ENCODE data around the gene AKNAD1.
"Not testable (repeated sequence)": the region's sequence is repeated elsewhere in the genome, so short reads cannot be mapped to it uniquely, and the experiment has no call there.

The AKNAD1 gene

GRCh38 chr1:108856994-108857393, at the start of gene AKNAD1:
AKNAD1 (minus strand) TSS chr1:108857094; CDS start chr1:108852664, 4,430 bp downstream.
- DNase-seq = no peak

- DNase-seq = no peak
Measured at GRCh38 chr1:108901106-108901505, 44.2 kb upstream of the AKNAD1 start.

- DNase-seq = peak; percentile 49 to 74
Measured at GRCh38 chr1:108897865-108898720, 41.2 kb upstream of the AKNAD1 start.

DNA sequence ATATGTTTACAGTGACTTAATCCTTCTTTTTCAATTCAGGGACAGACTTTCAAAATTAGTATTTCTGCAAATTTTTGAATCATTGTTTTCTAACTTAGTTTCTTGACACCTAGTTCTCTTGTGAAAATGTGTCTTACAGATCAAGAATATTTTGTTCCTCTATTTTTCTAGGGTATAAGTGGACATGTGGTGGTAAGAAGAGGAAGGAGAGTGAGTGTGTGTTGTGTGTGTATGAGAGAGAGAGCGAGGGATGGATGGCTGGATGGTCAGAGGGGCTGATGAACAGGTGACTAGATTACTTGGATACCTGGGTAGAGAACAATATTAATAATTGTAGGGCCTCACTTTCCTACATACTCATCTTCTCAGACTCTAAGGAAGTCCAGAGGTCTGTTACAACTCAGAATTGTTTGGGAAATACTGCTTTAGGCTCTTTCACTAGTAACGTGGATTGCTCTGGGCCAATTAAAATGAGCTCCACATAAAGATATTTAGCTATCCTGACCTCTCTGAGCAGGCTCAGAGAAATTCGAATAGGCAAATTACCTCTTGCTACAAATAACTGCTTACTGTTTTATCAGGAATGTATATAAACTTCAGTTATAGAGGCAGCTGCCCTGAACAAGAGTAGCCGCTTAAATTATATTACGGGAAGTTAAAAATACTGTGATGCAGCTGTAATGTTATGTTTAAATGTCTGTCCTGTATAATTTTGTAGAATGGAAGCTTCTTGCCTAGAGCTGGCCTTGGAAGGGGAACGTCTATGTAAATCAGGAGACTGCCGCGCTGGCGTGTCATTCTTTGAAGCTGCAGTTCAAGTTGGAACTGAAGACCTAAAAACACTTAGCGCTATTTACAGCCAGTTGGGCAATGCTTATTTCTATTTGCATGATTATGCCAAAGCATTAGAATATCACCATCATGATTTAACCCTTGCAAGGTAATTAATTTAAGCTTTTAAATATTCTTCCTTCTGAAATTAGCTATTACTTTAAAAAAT, 39.6 kb upstream of the AKNAD1 start:
- DNase-seq = peak; percentile 19 to 24

GRCh38 chr1:108893141-108893530, 36.2 kb upstream of the AKNAD1 start:
- peak; percentile 19 to 31 for DNase-seq

DNA sequence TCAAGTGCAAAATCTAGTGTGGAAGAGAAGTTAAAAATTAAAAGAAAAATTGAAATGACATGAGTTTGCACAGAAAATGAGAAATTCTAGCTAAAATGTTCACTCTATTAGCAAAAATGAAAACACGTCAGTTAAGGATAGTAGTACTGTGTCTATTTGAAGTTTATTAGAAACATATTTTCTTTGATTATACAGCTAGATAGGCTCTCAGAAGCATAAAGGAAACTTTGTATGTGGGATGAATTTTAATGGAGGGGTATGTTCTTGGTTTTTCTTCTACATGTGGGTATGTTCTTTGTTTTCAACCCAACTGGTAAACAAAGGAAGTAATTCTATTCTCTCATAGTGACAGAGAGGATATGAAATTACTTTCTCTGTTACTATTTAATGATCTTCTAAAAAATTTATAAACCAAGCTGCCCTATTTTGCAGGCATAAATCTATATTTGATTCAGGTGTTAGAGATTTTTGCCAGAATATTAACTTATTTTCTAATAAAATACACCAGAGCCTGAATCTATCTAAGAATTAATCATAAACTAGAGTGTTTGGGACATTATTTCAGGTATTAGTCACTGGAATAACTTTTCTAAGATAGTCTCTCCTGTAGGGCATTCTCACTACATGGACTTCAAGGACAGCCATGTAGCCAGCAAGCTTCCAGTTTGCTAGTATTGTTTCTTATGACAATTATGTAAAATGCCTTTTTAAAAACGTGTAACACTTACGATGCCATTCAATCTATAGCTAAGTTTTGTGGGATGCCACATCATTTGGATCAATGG, 35.7 kb upstream of the AKNAD1 start:
- no peak for DNase-seq

GRCh38 chr1:108889706-108890384, 33.0 kb upstream of the AKNAD1 start:
- DNase-seq = no peak

DNA sequence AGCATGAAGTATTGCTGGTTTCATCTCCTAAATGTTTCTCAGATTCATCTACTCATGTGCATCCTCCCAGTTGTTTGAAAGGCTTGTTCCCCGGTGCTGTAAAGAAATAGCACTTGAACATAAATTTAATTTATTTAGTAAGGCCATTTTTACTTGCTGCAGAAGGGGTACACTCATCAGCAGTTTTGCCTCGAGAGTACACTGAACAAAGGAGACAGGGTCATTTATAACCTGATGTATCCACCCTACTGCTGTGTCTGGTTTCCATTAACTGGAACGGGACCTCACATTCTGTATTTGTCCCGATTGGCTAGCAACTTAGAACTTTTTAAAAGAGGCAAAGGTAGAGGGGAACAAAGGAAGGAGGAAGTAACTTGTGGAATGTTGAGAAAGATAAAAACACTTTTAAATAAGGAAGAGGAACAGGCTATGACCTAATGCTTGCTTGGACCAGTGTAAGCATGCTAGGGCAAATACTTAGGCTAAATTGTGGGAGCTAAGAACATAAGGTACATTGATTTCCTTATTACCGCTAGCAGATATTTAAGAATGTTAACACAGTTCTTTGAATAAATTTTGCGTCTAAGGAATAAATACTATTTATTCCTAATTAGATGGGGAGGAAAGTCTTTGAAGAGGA, 32.2 kb upstream of the AKNAD1 start:
- not testable (repeated sequence) for DNase-seq

- DNase-seq = no peak
Measured at GRCh38 chr1:108886292-108886691, 29.4 kb upstream of the AKNAD1 start.

DNA sequence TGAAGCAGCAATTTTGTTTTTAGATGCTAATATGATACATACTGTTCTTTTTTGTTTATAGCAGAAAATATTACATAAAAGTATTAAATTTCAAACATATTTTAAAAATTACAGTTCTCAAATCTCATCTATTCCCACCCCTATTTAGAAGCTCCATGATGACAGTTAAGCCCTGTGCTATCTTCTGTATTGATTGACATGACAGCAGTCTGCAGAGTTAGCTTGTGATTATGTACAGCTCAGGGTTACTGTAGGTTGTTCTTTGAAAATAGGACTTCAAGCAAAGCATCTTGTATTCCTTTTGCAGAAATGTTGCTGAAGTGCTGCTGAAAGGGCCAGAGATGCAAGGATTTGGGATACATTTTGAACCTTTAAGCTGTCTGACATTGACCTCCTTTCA, 28.1 kb upstream of the AKNAD1 start:
- no peak for DNase-seq

- DNase-seq = no peak
Measured at GRCh38 chr1:108882837-108883236, 25.9 kb upstream of the AKNAD1 start.

- DNase-seq = peak; percentile 53 to 57
Measured at GRCh38 chr1:108881369-108881768, 24.5 kb upstream of the AKNAD1 start.

DNA sequence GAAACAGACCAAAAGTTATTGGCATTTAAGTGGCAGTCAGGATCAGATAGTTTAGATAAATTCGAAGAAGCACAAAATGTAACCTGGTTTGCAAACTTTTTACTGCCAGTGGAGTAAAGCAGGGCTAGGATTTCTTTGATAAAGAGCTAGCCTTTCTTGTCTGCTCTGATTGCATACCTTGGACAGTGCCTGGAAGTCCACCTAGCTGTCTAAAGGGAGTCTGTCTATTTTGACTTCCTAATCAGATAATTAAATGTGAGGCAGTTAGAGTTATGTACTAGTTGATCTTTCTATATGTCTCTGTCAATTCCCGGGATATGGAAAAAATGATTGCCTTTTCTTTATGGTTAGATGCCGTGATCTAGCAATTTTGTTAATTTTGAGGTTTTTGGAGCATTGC, 24.0 kb upstream of the AKNAD1 start:
- no peak for DNase-seq

- DNase-seq = no peak
Measured at GRCh38 chr1:108878678-108879077, 21.8 kb upstream of the AKNAD1 start.

GRCh38 chr1:108878160-108878469, 21.2 kb upstream of the AKNAD1 start:
- DNase-seq = no peak

GRCh38 chr1:108877348-108878159, 20.7 kb upstream of the AKNAD1 start:
- peak in 1 of 2 donors; percentile 15 for DNase-seq

DNA sequence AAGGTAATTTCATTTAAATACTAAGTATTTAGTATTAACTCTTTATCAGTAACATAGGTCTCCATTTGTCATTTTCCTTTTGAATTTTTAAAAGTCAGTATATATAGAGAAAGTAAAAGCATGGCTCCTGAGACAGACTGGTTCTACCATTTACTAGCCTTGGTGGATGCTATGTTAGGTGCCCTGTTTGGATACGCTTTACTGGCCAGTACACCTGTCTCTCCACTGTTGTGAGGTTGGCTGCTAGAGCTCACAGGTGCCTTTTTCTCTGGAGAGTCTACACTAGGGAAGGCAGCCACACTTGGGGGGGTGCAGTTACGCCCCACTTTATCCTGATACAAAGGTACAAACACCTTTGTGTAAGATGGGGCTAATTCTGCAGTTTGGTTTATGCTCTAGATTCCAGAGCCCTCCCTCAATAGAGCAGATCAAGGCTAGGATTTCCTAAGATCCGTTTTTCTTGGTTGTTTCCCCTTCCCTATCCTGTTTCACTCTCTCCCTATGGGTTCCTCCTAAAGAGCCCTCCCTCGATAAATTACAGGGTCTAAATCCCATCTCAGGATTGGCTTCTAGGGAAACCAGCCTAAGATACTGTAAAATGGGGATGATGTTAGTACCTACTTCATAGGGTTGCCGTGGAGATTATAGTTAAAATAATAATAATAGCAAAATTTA, 14.3 kb upstream of the AKNAD1 start:
- peak in 1 of 2 donors; percentile 24 for DNase-seq

DNA sequence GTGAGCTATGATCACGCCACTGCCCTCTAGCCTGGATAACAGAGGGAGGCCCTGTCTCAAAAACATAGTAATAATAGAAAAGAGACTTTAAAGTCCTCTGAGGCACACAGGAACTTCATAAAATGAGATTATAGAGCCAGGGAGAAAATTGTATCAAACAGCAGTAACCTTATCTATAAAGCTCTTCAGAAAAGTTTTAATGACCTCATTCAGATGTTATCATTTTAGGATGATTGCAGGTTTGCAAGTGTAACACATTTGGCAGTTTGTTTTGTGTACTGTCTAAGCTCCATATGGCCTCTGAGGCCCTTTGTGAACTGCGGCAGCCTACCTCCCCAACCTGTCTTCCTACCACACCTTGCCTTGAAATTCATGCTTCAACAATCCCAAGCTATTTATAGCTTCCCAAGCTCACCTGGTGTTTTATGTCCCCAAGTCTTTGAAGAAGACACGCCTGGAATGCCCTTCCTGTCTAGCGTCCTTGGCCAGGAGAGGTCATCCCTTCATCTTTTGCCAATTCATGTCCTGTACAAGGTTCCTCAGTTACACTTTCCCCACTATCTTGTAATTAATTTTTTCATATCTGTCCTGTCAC, 8.5 kb upstream of the AKNAD1 start:
- no peak for DNase-seq

- no peak for DNase-seq
Measured at GRCh38 chr1:108863984-108864383, 7.1 kb upstream of the AKNAD1 start.

Measured in inflammatory macrophage treated with lipopolysaccharide for 1 hour (primary cell).